Caco-2 (cell line): ENCODE results near the gene GRK3. TPM values are rescaled to one million over a fixed set of nuclear protein-coding genes. Genes with fewer than 3 reads are reported as not detected.

Source experiments
- BruUV-seq: library from RNA; stranded (reverse); fragments of 400-500 nt; replicated peaks from 2 replicates; lab custom pipeline; 2021; lab: Mats Ljungman, UMichigan
- CTCF ChIA-PET: fragments of 300-600 bp; sonication (Branson Sonifier 250); formaldehyde crosslinking; loops from one replicate; lab custom pipeline; 2022; ENCODE audit warnings: antibody characterized with exemption; lab: Charles Lee
- POLR2A ChIA-PET: fragments of 300-600 bp; sonication (Branson Sonifier 250); formaldehyde crosslinking; loops from one replicate; lab custom pipeline; 2022; ENCODE audit warnings: antibody characterized with exemption; lab: Charles Lee
- DNase-seq, 2 experiments: peaks; one replicate each; pipeline versions ENCODE4 v3.0.0 to v3.0.0-alpha.2; 2020 to 2022
- H3K27me3 ChIP-seq: replicated peaks from 2 replicates; pipeline ENCODE4 v1.6.0; 2011; ENCODE audit warnings: low read length; ENCODE audit not compliant: control insufficient read depth, insufficient read depth
- H3K36me3 ChIP-seq: 2 replicates; pipeline ENCODE4 v1.5.1; 2011; ENCODE audit warnings: low read length; ENCODE audit not compliant: control insufficient read depth, insufficient read depth
- H3K4me1 ChIP-seq: fragments of 250-450 bp; sonication (Bioruptor Pico); 2 replicates; pipeline ENCODE4 v1.5.1; 2020; ENCODE audit warnings: mild to moderate bottlenecking
- H3K4me3 ChIP-seq: 2 replicates; pipeline ENCODE4 v1.5.1; 2011; ENCODE audit warnings: low read depth, mild to moderate bottlenecking, control low read depth, low read length
- H3K9me3 ChIP-seq: fragments of 250-450 bp; sonication (Bioruptor Pico); 2 replicates; pipeline ENCODE4 v1.5.1; 2020; ENCODE audit warnings: mild to moderate bottlenecking, moderate library complexity
- H3K27ac Mint-ChIP-seq: one replicate; pipeline ENCODE4 v1.8.0; 2022; ENCODE audit warnings: mixed read lengths; ENCODE audit not compliant: unreplicated experiment
- H3K27me3 Mint-ChIP-seq: one replicate; pipeline ENCODE4 v1.8.0; 2022; ENCODE audit warnings: mixed read lengths; ENCODE audit not compliant: insufficient read depth, unreplicated experiment
- H3K36me3 Mint-ChIP-seq: one replicate; pipeline ENCODE4 v1.8.0; 2022; ENCODE audit warnings: mild to moderate bottlenecking, mixed read lengths; ENCODE audit not compliant: insufficient read depth, unreplicated experiment
- H3K4me1 Mint-ChIP-seq: one replicate; pipeline ENCODE4 v1.8.0; 2022; ENCODE audit warnings: low read depth, mixed read lengths; ENCODE audit not compliant: unreplicated experiment
- H3K4me3 Mint-ChIP-seq: one replicate; pipeline ENCODE4 v1.8.0; 2022; ENCODE audit warnings: mild to moderate bottlenecking, moderate library complexity, mixed read lengths; ENCODE audit not compliant: unreplicated experiment
- H3K9me3 Mint-ChIP-seq: one replicate; pipeline ENCODE4 v1.8.0; 2022; ENCODE audit warnings: mixed read lengths; ENCODE audit not compliant: unreplicated experiment
- CTCF ChIP-seq, 2 experiments: fragments of 200-600 bp in 1 of 2; IDR thresholded peaks; 1 replicate in 1 of 2; 2 replicates in 1 of 2; pipeline versions ENCODE4 v1.5.1 to v1.8.0; 2011 to 2022; ENCODE audit warnings: antibody characterized with exemption in 1 of 2, control low read depth in 1 of 2, inconsistent platforms in 1 of 2, low read depth in 1 of 2, low read length in 1 of 2, mild to moderate bottlenecking in 1 of 2, moderate library complexity in 1 of 2; ENCODE audit not compliant: insufficient read depth in 1 of 2, severe bottlenecking in 1 of 2, unreplicated experiment in 1 of 2
- intact Hi-C: fragments of 100-400 bp; cut with micrococcal nuclease; formaldehyde crosslinking; loops from one replicate; pipeline ENCODE4 v1.10.0; 2022; ENCODE audit not compliant: unreplicated experiment
- total RNA-seq: library from RNA; stranded (reverse); gene quantifications from 2 replicates; pipeline ENCODE4 v1.2.3, GENCODE V29; 2022

GRK3 gene
- total RNA-seq, 1 experiment from 2014 or later: 9.7 TPM

GRCh38 chr22:25540908-25541660 lies 23.4 kb upstream of the GRK3 start:
- Histone ChIP-seq H3K27me3 (no peaks in the 10 kb centered on the region), H3K9me3 (no peaks in the 10 kb centered on the region), H3K36me3 (no peaks in the 10 kb centered on the region), H3K4me3 (no peak overlapping the region), H3K4me1 (no peaks in the 10 kb centered on the region)
- no peaks in the 10 kb centered on the region for H3K36me3 Mint-ChIP-seq
- intact Hi-C loops: no loop called here
- BruUV-seq: no TSS peak
- POLR2A ChIA-PET: no interaction called here
- no peaks in the 10 kb centered on the region for H3K4me1 Mint-ChIP-seq
- DNase-seq: no peak
- CTCF ChIA-PET: interaction anchor here (0.9 to 1.1 kb wide), 2 partner anchors 78 to 93 kb away, joined by 3 to 4 read pairs; no protein-coding TSS in a partner anchor
- TF ChIP-seq CTCF (IDR thresholded peaks at IDR 0.05; ENCODE audit: insufficient read depth in 1 of 2, low read depth in 1 of 2, low read length in 1 of 2, severe bottlenecking in 1 of 2, unreplicated experiment in 1 of 2): no peak
- H3K27me3 Mint-ChIP-seq: peaks cover 2% of the 10 kb centered on the region
- H3K27ac Mint-ChIP-seq: no peak overlapping the region
- H3K4me3 Mint-ChIP-seq: no peak overlapping the region
- H3K9me3 Mint-ChIP-seq: no peaks in the 10 kb centered on the region

GRCh38 chr22:25542191-25542590 lies 22.3 kb upstream of the GRK3 start:
- H3K9me3 Mint-ChIP-seq: no peaks in the 10 kb centered on the region
- no peaks in the 10 kb centered on the region for H3K36me3 Mint-ChIP-seq
- H3K4me3 Mint-ChIP-seq: no peak overlapping the region
- TF ChIP-seq CTCF (IDR thresholded peaks at IDR 0.05; ENCODE audit: insufficient read depth in 1 of 2, low read depth in 1 of 2, low read length in 1 of 2, severe bottlenecking in 1 of 2, unreplicated experiment in 1 of 2): no peak
- intact Hi-C loops: no loop called here
- H3K27ac Mint-ChIP-seq: no peak overlapping the region
- no peaks in the 10 kb centered on the region for H3K4me1 Mint-ChIP-seq
- Histone ChIP-seq H3K4me1 (no peaks in the 10 kb centered on the region), H3K9me3 (no peaks in the 10 kb centered on the region), H3K36me3 (no peaks in the 10 kb centered on the region), H3K4me3 (no peak overlapping the region), H3K27me3 (no peaks in the 10 kb centered on the region)
- no peaks in the 10 kb centered on the region for H3K27me3 Mint-ChIP-seq
- BruUV-seq: no TSS peak
- ChIA-PET POLR2A (no interaction called here), CTCF (interaction anchor here (0.9 to 1.1 kb wide), 2 partner anchors 79 to 94 kb away, joined by 3 to 4 read pairs; no protein-coding TSS in a partner anchor)
- no peak for DNase-seq

- Mint-ChIP-seq H3K4me1 (no peaks in the 10 kb centered on the region), H3K9me3 (no peaks in the 10 kb centered on the region), H3K27me3 (no peaks in the 10 kb centered on the region), H3K36me3 (no peaks in the 10 kb centered on the region), H3K27ac (no peak overlapping the region), H3K4me3 (no peak overlapping the region)
- H3K9me3 ChIP-seq: no peaks in the 10 kb centered on the region
- ChIA-PET CTCF (no interaction called here), POLR2A (no interaction called here)
- H3K27me3 ChIP-seq: no peaks in the 10 kb centered on the region
- no peak for DNase-seq
- no peaks in the 10 kb centered on the region for H3K4me1 ChIP-seq
- H3K36me3 ChIP-seq: no peaks in the 10 kb centered on the region
- intact Hi-C loops: no loop called here
- BruUV-seq: no TSS peak
- no peak for TF ChIP-seq CTCF (IDR thresholded peaks at IDR 0.05; ENCODE audit: insufficient read depth in 1 of 2, low read depth in 1 of 2, low read length in 1 of 2, severe bottlenecking in 1 of 2, unreplicated experiment in 1 of 2)
- H3K4me3 ChIP-seq: no peak overlapping the region
These were observed 21.6 kb upstream of the GRK3 start for GRCh38 chr22:25542720-25543402.
